NT2/D1 (cell line): ENCODE measurements around the gene SERPINB6.

Experiments
- YY1 ChIP-seq: IDR thresholded peaks from 2 replicates; pipeline ENCODE4 v1.6.1; 2011; ENCODE audit not compliant: insufficient read length, insufficient read depth
- ZNF274 ChIP-seq: IDR thresholded peaks from 2 replicates; pipeline ENCODE4 v1.6.1; 2011; ENCODE audit warnings: mild to moderate bottlenecking, low read depth, low read length

GRCh38 chr6:2982426-2983117, 11.2 kb upstream of the SERPINB6 start:
- TF ChIP-seq YY1 = no peak
- TF ChIP-seq ZNF274 = no peak
